ENCODE results near the gene RNF207. TPM values are rescaled to one million over a fixed set of nuclear protein-coding genes. Genes with fewer than 3 reads are reported as not detected.

Gene RNF207
- total RNA-seq, 4 donors from 2014 or later = 3.0 to 34.1 (median 18.3) TPM

GRCh38 chr1:6243053-6243834, 37.3 kb downstream of the RNF207 start:
- Histone ChIP-seq H3K27ac (no peak overlapping the region), H3K9me3 (no peaks in the 10 kb centered on the region), H3K4me1 (peaks cover 0 to 40% (median 12%) of the 10 kb centered on the region in 3 donors), H3K4me3 (no peak overlapping the region), H3K36me3 (no peaks in the 10 kb centered on the region), H3K27me3 (peaks cover 100% of the 10 kb centered on the region)
- no CpG with 5 or more reads among the region's 20 CpGs for WGBS, 2 donors (ENCODE audit: low coverage in 1 of 2)
- no peak for TF ChIP-seq POLR2AphosphoS5 (IDR thresholded peaks at IDR 0.05)
- TF ChIP-seq POLR2A (IDR thresholded peaks at IDR 0.05) = no peak
- no peak for TF ChIP-seq CTCF (IDR thresholded peaks at IDR 0.05)
- no peak for TF ChIP-seq EP300 (IDR thresholded peaks at IDR 0.05)
- ATAC-seq = no peak

GRCh38 chr1:6243993-6244392, 38.1 kb downstream of the RNF207 start, which contains the start of gene HES3:
Gene HES3 (plus strand): TSS chr1:6244179. CDS start chr1:6244366, 187 bp downstream.
- ATAC-seq = no peak
- WGBS, 2 donors (ENCODE audit: low coverage in 1 of 2) = 0 to 9% methylated on average over 4 to 5 of the region's 16 CpGs
- H3K27ac ChIP-seq = no peak within 1 kb of the TSS
- H3K36me3 ChIP-seq = no peaks in the 10 kb centered on the region
- TF ChIP-seq EP300 (IDR thresholded peaks at IDR 0.05) = no peak
- TF ChIP-seq POLR2AphosphoS5 (IDR thresholded peaks at IDR 0.05) = no peak
- TF ChIP-seq CTCF (IDR thresholded peaks at IDR 0.05) = no peak
- no peak for TF ChIP-seq POLR2A (IDR thresholded peaks at IDR 0.05)
- H3K4me3 ChIP-seq = no peak within 1 kb of the TSS
- no peaks in the 10 kb centered on the region for H3K9me3 ChIP-seq
- H3K4me1 ChIP-seq = peaks cover 0 to 44% (median 16%) of the 10 kb centered on the region in 3 donors
- H3K27me3 ChIP-seq = peaks cover 100% of the 10 kb centered on the region

GRCh38 chr1:6244401-6245049, 38.6 kb downstream of the RNF207 start:
- Histone ChIP-seq H3K9me3 (no peaks in the 10 kb centered on the region), H3K4me1 (peaks cover 0 to 48% (median 18%) of the 10 kb centered on the region in 3 donors), H3K27ac (no peak overlapping the region), H3K36me3 (no peaks in the 10 kb centered on the region), H3K4me3 (no peak overlapping the region), H3K27me3 (peaks cover 100% of the 10 kb centered on the region)
- no peak for TF ChIP-seq POLR2A (IDR thresholded peaks at IDR 0.05)
- no peak for TF ChIP-seq EP300 (IDR thresholded peaks at IDR 0.05)
- no peak for TF ChIP-seq POLR2AphosphoS5 (IDR thresholded peaks at IDR 0.05)
- TF ChIP-seq CTCF (IDR thresholded peaks at IDR 0.05) = no peak
- WGBS, 2 donors (ENCODE audit: low coverage in 1 of 2) = 4% methylated on average over 11 to 15 of the region's 24 CpGs
- no peak for ATAC-seq

GRCh38 chr1:6245086-6245868, 39.4 kb downstream of the RNF207 start:
- H3K27me3 ChIP-seq = peaks cover 100% of the 10 kb centered on the region
- ATAC-seq = peak; percentile 73
- no CpG with 5 or more reads among the region's 79 CpGs for WGBS, 2 donors (ENCODE audit: low coverage in 1 of 2)
- peaks cover 0 to 54% (median 18%) of the 10 kb centered on the region in 3 donors for H3K4me1 ChIP-seq
- peak in 3 of 4 experiments; percentile 91 to 94 (median 92) for TF ChIP-seq CTCF (IDR thresholded peaks at IDR 0.05)
- TF ChIP-seq POLR2A (IDR thresholded peaks at IDR 0.05) = no peak
- no peak for TF ChIP-seq EP300 (IDR thresholded peaks at IDR 0.05)
- no peaks in the 10 kb centered on the region for H3K9me3 ChIP-seq
- no peak overlapping the region for H3K4me3 ChIP-seq
- no peak overlapping the region for H3K27ac ChIP-seq
- no peaks in the 10 kb centered on the region for H3K36me3 ChIP-seq
